ENCODE measurements around the gene LDB2.

DNA sequence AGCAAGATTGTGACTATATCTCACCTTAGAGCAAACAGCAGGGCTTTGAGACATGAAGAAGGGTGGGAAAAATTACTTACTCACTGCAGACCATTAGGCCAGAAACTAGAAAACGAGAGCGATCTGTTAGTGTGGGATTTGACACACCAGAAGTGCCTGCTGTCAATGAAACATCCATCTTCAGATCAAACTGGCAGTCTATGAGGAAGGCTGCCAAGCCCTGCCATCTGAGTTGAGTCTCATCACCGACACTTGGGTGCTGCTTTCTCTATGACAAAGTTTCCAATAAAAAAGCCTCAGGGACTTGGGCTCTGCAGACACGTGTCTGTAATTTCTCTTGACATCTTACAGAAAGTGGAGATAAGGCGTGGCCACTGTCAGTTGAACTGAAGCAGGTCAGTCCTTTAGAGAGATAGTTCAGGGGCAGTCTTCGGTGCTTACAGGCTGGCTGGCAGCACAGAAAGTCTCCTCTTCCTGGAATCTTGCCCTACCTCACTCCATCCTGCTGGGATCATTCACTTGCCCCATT is 40.1 kb upstream of the LDB2 start:
- TF ChIP-seq, protein P1, sequence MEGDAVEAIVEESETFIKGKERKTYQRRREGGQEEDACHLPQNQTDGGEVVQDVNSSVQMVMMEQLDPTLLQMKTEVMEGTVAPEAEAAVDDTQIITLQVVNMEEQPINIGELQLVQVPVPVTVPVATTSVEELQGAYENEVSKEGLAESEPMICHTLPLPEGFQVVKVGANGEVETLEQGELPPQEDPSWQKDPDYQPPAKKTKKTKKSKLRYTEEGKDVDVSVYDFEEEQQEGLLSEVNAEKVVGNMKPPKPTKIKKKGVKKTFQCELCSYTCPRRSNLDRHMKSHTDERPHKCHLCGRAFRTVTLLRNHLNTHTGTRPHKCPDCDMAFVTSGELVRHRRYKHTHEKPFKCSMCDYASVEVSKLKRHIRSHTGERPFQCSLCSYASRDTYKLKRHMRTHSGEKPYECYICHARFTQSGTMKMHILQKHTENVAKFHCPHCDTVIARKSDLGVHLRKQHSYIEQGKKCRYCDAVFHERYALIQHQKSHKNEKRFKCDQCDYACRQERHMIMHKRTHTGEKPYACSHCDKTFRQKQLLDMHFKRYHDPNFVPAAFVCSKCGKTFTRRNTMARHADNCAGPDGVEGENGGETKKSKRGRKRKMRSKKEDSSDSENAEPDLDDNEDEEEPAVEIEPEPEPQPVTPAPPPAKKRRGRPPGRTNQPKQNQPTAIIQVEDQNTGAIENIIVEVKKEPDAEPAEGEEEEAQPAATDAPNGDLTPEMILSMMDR (IDR thresholded peaks at IDR 0.05; ENCODE audit: low read depth, low read length, poor library complexity, severe bottlenecking) = no peak
- TF ChIP-seq EZH2phosphoT487 (IDR thresholded peaks at IDR 0.05; ENCODE audit: borderline replicate concordance, low read length) = no peak
